ENCODE measurements around the gene SNED1.

The SNED1 gene

GRCh38 chr2:241048149-241048948, 49.9 kb downstream of the SNED1 start:
- DNase-seq (ENCODE audit: low read depth), result no peak

DNA sequence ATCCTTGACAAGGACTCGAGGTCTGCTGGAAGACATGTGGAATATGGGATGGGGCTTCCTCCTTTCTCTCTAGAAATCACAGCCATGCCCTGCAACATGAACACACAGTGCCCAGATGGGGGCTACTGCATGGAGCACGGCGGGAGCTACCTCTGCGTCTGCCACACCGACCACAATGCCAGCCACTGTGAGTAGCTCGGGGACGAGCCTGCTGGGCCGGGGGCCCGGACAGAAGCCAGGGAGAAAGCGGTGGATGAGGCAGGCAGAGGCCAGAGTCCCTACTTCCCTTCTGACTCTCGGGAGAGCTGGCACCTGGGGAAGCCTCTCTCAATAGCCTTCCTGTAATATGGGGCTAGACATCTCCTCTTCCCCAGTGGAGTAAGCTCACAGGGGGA, 50.5 kb downstream of the SNED1 start:
- no peak for DNase-seq (ENCODE audit: low read depth)

- no peak for DNase-seq (ENCODE audit: low read depth)
Observed at GRCh38 chr2:241049739-241050623, 51.6 kb downstream of the SNED1 start.

- DNase-seq (ENCODE audit: low read depth), result no peak
Observed at GRCh38 chr2:241050624-241051577, 52.5 kb downstream of the SNED1 start.

- no peak for DNase-seq (ENCODE audit: low read depth)
Observed at GRCh38 chr2:241051578-241052487, 53.4 kb downstream of the SNED1 start.

DNA sequence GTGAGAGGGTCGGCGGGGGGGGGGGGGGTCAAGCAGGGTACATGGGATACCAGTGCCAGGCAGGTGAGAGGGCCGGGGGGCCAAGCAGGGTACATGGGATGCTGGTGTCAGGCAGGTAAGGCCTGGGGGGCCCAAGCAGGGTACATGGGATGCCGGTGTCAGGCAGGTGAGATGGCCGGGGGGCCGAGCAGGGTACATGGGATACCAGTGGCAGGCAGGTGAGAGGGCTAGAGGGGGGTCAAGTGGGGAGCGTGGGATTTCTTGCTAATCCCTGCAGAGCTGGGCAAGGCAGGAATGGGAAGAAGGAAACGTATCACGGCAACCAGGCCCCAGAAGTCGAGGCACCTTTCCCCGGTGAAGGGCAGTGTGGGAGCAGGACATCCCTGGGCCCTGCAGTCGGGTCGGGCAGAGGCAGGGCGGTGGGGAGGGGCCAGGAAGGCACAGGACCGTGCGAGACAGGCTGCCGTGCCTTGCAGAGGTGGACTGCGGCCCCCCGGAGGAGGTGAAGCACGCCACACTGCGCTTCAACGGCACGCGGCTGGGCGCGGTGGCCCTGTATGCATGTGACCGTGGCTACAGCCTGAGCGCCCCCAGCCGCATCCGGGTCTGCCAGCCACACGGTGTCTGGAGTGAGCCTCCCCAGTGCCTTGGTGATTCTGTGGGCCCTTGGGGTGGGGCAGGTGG, 54.4 kb downstream of the SNED1 start:
- no peak for DNase-seq (ENCODE audit: low read depth)

DNA sequence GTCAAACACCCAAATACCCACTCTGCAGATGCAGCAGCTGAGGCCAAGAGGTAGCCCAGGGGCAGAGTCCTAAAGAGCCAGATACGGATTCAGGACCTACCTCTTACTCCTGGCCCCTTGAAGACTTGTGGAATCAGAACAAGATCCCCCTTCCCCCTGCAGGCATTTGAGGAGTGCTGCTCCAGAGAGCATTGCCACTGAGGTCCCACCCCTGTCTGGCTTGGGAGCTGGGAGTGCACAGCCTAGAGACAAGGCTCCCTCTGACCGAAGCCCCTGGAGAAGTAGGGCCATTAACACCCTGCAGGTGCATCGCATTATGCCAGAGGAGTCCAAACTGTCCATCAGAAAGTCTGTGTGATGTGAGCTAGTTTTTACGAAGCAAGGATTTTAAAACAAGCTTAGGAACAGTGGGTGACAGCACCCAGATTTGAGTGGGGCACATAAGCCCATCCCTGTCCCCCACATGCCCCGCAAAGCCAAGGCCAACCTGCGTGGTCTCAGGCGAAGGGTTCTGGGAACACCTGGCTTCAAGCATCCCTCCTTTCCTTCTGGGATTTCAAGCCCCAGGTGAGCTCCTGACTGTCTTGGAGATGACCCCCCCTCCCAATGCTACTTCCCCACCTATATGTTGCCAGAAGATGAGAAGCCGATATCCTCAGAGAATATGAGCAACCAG, 55.3 kb downstream of the SNED1 start:
- no peak for DNase-seq (ENCODE audit: low read depth)

GRCh38 chr2:241061275-241061674, 62.9 kb downstream of the SNED1 start:
- no peak for DNase-seq (ENCODE audit: low read depth)

DNA sequence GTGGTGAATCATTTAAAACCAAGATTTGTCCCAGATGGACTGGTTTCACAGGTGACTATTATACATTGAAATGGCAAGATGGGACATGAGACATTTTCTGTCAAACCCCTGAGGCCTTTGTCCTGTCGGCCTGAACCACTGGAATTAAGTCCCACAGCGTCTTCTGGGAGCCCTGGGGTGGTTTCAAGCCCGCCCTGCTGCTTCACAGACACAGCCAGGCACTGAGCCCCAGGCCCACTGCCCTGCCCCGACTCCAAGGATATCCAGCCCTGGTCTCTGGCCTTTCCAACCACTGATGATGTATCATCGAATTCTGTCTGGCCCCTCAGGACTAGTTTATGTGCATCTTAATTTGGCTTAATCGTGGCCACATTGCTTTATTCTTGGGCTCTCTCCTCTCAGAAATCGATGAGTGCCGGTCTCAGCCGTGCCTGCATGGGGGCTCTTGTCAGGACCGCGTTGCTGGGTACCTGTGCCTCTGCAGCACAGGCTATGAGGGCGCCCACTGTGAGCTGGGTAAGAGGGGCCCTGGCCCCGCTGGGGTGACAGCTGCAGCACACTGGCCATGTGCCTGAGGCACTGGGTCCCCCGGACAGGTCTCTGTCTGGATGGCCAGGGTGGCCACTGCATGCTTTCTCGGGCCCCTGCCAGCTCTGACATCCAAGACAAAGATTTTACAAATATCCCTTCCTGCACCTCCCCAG, 64.1 kb downstream of the SNED1 start:
- DNase-seq (ENCODE audit: low read depth), result no peak

DNA sequence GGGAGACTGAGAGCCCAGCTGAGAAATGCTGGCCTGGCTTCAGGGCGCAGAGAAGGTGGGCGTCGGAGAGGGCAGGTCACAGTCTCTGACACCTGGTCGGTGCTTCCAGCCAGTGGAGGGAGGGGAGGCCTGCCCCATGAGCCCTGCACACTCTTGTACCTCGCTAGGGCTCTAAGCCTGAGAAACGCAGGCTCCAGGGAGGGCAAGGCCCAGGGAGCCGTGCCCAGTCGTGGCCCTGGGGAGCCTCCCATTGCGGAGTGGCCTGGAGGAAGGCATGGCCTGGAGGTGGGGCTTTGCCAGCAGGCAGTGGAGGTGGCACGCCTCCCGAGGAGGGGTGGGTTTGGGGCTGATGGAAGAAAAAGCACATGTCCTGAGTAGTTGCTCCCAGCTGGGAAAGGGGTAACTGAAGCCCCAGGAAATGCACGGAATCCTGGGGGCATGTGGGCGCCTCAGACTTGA, 64.7 kb downstream of the SNED1 start:
- no peak for DNase-seq (ENCODE audit: low read depth)

- no peak for DNase-seq (ENCODE audit: low read depth)
Observed at GRCh38 chr2:241063587-241063986, 65.2 kb downstream of the SNED1 start.

- peak; percentile 4 for DNase-seq (ENCODE audit: low read depth)
Observed at GRCh38 chr2:241064008-241064801, 65.8 kb downstream of the SNED1 start.

GRCh38 chr2:241064802-241065354, 66.5 kb downstream of the SNED1 start:
- DNase-seq (ENCODE audit: low read depth), result no peak

DNA sequence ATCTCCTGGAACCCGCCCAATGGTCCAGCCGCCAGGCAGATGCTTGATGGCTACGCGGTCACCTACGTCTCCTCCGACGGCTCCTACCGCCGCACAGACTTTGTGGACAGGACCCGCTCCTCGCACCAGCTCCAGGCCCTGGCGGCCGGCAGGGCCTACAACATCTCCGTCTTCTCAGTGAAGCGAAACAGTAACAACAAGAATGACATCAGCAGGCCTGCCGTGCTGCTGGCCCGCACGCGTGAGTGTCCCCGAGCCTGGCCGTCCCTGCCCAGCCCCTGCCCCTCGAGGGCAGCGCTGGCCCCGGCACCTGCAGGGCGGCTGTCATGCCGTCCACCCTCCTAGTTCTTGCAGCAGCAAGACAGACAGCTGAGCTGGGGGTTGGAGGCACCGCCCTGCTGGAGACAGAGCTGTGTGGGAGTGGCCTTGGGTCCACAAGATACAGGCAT, 67.0 kb downstream of the SNED1 start:
- DNase-seq (ENCODE audit: low read depth), result no peak

- DNase-seq (ENCODE audit: low read depth), result no peak
Observed at GRCh38 chr2:241066171-241066892, 67.9 kb downstream of the SNED1 start.

DNA sequence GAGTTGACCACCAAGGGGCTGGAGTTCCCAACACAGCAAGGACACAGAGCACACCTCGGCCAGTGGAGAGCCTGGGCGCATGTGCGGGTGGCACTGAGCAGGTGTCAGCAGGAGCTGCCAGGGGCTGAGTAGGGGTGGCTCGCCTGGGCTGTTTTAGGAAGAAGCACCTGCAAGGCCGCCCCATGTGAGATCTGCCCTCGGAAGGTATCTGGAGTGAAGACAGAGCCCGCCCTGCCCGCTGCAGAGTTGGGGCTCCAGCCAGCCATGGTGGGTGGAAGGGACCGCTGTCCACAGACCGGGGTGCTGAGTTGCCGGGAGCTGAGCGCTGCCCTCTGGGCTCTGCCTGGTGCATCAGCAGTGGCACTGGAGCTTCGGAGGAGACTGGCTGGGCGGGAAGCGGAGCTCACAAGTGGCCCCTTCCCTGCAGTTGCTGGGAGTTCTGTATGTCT, 68.5 kb downstream of the SNED1 start:
- no peak for DNase-seq (ENCODE audit: low read depth)
